ENCODE measurements around the gene MYO15A. TPM values are rescaled to one million over a fixed set of nuclear protein-coding genes. Genes with fewer than 3 reads are reported as not detected.

The MYO15A gene
- polyA plus RNA-seq, 3 donors = 0.31 to 4.4 (median 0.56) TPM

GRCh38 chr17:18217412-18218015 is 109.0 kb downstream of the MYO15A start:
- peaks cover 0 to 2% (median 2%) of the 10 kb centered on the region in 3 donors for H3K27me3 Mint-ChIP-seq (ENCODE audit: low read depth in 3 of 3)
- Histone ChIP-seq H3K9ac (ENCODE audit: insufficient read depth, low read length, poor library complexity, severe bottlenecking) (no peak overlapping the region), H3K9me3 (replicated peaks in 1 of 2; ENCODE audit: control insufficient read depth in 1 of 2, insufficient read depth in 1 of 2, low read length in 2 of 2) (no peaks in the 10 kb centered on the region), H3K4me1 (ENCODE audit: control insufficient read depth in 1 of 2, insufficient read depth in 2 of 2, low read length in 2 of 2) (no peaks in the 10 kb centered on the region), H3K36me3 (replicated peaks in 1 of 2; ENCODE audit: control insufficient read depth in 1 of 2, insufficient read depth in 2 of 2, low read length in 2 of 2) (no peaks in the 10 kb centered on the region), H3K4me2 (replicated peaks; ENCODE audit: extremely low read depth, low read length, poor library complexity, severe bottlenecking) (no peak overlapping the region), H3K27ac (ENCODE audit: low read depth in 1 of 2, low read length in 2 of 2) (no peak overlapping the region), H2AFZ (ENCODE audit: insufficient read depth, low read depth, low read length, poor library complexity, severe bottlenecking) (no peak overlapping the region), H4K20me1 (ENCODE audit: insufficient read depth, low read length) (no peaks in the 10 kb centered on the region), H3K27me3 (ENCODE audit: control insufficient read depth in 2 of 2, insufficient read depth in 2 of 2, low read length in 2 of 2) (no peaks in the 10 kb centered on the region), H3K4me3 (replicated peaks in 1 of 3; ENCODE audit: low read depth in 2 of 3, low read length in 3 of 3) (no peak overlapping the region), H3K79me2 (ENCODE audit: insufficient read depth, low read length) (no peaks in the 10 kb centered on the region)
- no peak overlapping the region for H3K4me3 Mint-ChIP-seq
- 11% methylated on average over 4 of the region's 6 CpGs for WGBS (ENCODE audit: insufficient coverage)
- peaks cover 0 to 4% of the 10 kb centered on the region in 2 donors for H3K36me3 Mint-ChIP-seq
- no peaks in the 10 kb centered on the region for H3K4me1 Mint-ChIP-seq
- TF ChIP-seq CTCF (IDR thresholded peaks at IDR 0.05) = peak; percentile 91
- no peaks in the 10 kb centered on the region for H3K9me3 Mint-ChIP-seq
- peak overlapping the region in 1 of 7 donors; percentile 6 for H3K27ac Mint-ChIP-seq
- intact Hi-C loops (cut with micrococcal nuclease) = no loop called here
- peak; percentile 51 to 65 (median 63) for DNase-seq

- H3K27ac Mint-ChIP-seq = no peak overlapping the region
- Histone ChIP-seq H4K20me1 (ENCODE audit: insufficient read depth, low read length) (no peaks in the 10 kb centered on the region), H3K79me2 (ENCODE audit: insufficient read depth, low read length) (no peaks in the 10 kb centered on the region), H3K4me3 (replicated peaks in 1 of 3; ENCODE audit: low read depth in 2 of 3, low read length in 3 of 3) (no peak overlapping the region), H2AFZ (ENCODE audit: insufficient read depth, low read depth, low read length, poor library complexity, severe bottlenecking) (no peak overlapping the region), H3K36me3 (replicated peaks in 1 of 2; ENCODE audit: control insufficient read depth in 1 of 2, insufficient read depth in 2 of 2, low read length in 2 of 2) (no peaks in the 10 kb centered on the region), H3K9ac (ENCODE audit: insufficient read depth, low read length, poor library complexity, severe bottlenecking) (no peak overlapping the region), H3K27ac (ENCODE audit: low read depth in 1 of 2, low read length in 2 of 2) (no peak overlapping the region), H3K4me2 (replicated peaks; ENCODE audit: extremely low read depth, low read length, poor library complexity, severe bottlenecking) (no peak overlapping the region), H3K4me1 (ENCODE audit: control insufficient read depth in 1 of 2, insufficient read depth in 2 of 2, low read length in 2 of 2) (no peaks in the 10 kb centered on the region), H3K9me3 (replicated peaks in 1 of 2; ENCODE audit: control insufficient read depth in 1 of 2, insufficient read depth in 1 of 2, low read length in 2 of 2) (no peaks in the 10 kb centered on the region), H3K27me3 (ENCODE audit: control insufficient read depth in 2 of 2, insufficient read depth in 2 of 2, low read length in 2 of 2) (no peaks in the 10 kb centered on the region)
- H3K27me3 Mint-ChIP-seq (ENCODE audit: low read depth in 3 of 3) = peaks cover 0 to 2% (median 2%) of the 10 kb centered on the region in 3 donors
- H3K9me3 Mint-ChIP-seq = no peaks in the 10 kb centered on the region
- no peak overlapping the region for H3K4me3 Mint-ChIP-seq
- DNase-seq = no peak
- intact Hi-C loops (cut with micrococcal nuclease) = no loop called here
- H3K4me1 Mint-ChIP-seq = no peaks in the 10 kb centered on the region
- peaks cover 0 to 2% of the 10 kb centered on the region in 2 donors for H3K36me3 Mint-ChIP-seq
- WGBS (ENCODE audit: insufficient coverage) = 50% methylated on average over 2 of the region's 4 CpGs
- no peak for TF ChIP-seq CTCF (IDR thresholded peaks at IDR 0.05)
Observed at GRCh38 chr17:18218756-18219415, 110.3 kb downstream of the MYO15A start.

Data from CD14-positive monocyte (primary cell).